ENCODE data around the gene BLTP1. TPM values are rescaled to one million over a fixed set of nuclear protein-coding genes. Genes with fewer than 3 reads are reported as not detected.

BLTP1 gene
- polyA plus RNA-seq, 3 donors, result 2.7 to 35.1 (median 3.3) TPM

DNA sequence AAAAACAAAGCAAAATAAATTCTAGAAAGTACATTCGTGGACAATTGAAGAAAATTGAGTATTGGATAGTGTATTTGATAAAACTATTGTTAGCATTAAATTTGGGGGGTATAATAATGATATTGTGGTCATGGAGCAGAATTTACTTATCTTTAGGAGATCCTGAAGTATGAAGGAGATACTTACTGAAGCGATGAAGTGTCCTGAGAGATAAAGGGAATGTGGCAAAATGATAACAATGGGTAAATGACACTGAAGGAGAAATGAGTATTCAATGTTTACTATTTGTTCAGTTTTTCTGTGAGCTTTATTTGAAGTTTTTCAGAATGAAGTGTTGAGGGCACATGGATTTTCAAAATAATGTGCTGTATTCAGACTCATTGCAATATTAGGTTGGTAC, 30.0 kb upstream of the BLTP1 start:
- no peak for DNase-seq
- TF ChIP-seq, protein P1, sequence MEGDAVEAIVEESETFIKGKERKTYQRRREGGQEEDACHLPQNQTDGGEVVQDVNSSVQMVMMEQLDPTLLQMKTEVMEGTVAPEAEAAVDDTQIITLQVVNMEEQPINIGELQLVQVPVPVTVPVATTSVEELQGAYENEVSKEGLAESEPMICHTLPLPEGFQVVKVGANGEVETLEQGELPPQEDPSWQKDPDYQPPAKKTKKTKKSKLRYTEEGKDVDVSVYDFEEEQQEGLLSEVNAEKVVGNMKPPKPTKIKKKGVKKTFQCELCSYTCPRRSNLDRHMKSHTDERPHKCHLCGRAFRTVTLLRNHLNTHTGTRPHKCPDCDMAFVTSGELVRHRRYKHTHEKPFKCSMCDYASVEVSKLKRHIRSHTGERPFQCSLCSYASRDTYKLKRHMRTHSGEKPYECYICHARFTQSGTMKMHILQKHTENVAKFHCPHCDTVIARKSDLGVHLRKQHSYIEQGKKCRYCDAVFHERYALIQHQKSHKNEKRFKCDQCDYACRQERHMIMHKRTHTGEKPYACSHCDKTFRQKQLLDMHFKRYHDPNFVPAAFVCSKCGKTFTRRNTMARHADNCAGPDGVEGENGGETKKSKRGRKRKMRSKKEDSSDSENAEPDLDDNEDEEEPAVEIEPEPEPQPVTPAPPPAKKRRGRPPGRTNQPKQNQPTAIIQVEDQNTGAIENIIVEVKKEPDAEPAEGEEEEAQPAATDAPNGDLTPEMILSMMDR (IDR thresholded peaks at IDR 0.05), result no peak
- Histone ChIP-seq H3K4me1 (ENCODE audit: control insufficient read depth in 1 of 2, insufficient read depth in 2 of 2, low read length in 2 of 2) (no peaks in the 10 kb centered on the region), H3K4me3 (replicated peaks in 1 of 3; ENCODE audit: low read depth in 2 of 3, low read length in 3 of 3) (no peak overlapping the region), H3K27me3 (ENCODE audit: control insufficient read depth in 2 of 2, insufficient read depth in 2 of 2, low read length in 2 of 2) (no peaks in the 10 kb centered on the region), H4K20me1 (ENCODE audit: insufficient read depth, low read length) (no peaks in the 10 kb centered on the region), H3K36me3 (replicated peaks in 1 of 2; ENCODE audit: control insufficient read depth in 1 of 2, insufficient read depth in 2 of 2, low read length in 2 of 2) (no peaks in the 10 kb centered on the region), H2AFZ (ENCODE audit: insufficient read depth, low read depth, low read length, poor library complexity, severe bottlenecking) (no peak overlapping the region), H3K27ac (ENCODE audit: low read depth in 1 of 2, low read length in 2 of 2) (no peak overlapping the region), H3K9me3 (replicated peaks in 1 of 2; ENCODE audit: control insufficient read depth in 1 of 2, insufficient read depth in 1 of 2, low read length in 2 of 2) (peaks cover 0 to 5% of the 10 kb centered on the region in 2 donors), H3K9ac (ENCODE audit: insufficient read depth, low read length, poor library complexity, severe bottlenecking) (no peak overlapping the region), H3K79me2 (ENCODE audit: insufficient read depth, low read length) (no peaks in the 10 kb centered on the region), H3K4me2 (replicated peaks; ENCODE audit: extremely low read depth, low read length, poor library complexity, severe bottlenecking) (no peak overlapping the region)
- Mint-ChIP-seq H3K36me3 (no peaks in the 10 kb centered on the region), H3K4me3 (no peak overlapping the region), H3K27me3 (ENCODE audit: low read depth in 3 of 3) (peaks cover 0 to 2% (median 1%) of the 10 kb centered on the region in 3 donors), H3K4me1 (peaks cover 4% of the 10 kb centered on the region), H3K27ac (no peak overlapping the region), H3K9me3 (peaks cover 0 to 12% (median 10%) of the 10 kb centered on the region in 7 donors)
- intact Hi-C loops (cut with micrococcal nuclease), result no loop called here
- 100% methylated on average over 1 of the region's 2 CpGs for WGBS (ENCODE audit: insufficient coverage)

DNA sequence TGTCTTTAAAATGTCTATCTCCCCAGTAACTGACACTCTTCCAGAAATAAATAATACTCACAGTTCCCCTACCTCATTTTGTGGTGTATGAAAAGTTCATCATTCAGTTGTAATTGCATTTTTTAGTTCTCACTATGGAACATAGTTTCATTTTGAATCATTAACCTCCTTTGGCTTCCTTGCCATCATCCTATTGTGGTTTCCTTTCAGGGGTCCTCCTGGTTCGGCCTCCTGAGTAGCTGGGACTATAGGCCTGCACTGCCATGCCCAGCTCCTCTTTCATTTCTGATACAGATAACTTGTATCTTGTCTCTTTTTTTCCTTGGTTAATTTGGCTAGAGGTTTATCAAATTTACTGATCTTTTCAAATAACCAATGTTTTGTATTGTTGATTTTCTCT, 23.1 kb upstream of the BLTP1 start:
- H3K4me3 Mint-ChIP-seq, result no peak overlapping the region
- Histone ChIP-seq H4K20me1 (ENCODE audit: insufficient read depth, low read length) (no peaks in the 10 kb centered on the region), H3K36me3 (replicated peaks in 1 of 2; ENCODE audit: control insufficient read depth in 1 of 2, insufficient read depth in 2 of 2, low read length in 2 of 2) (no peaks in the 10 kb centered on the region), H3K9ac (ENCODE audit: insufficient read depth, low read length, poor library complexity, severe bottlenecking) (no peak overlapping the region), H2AFZ (ENCODE audit: insufficient read depth, low read depth, low read length, poor library complexity, severe bottlenecking) (no peak overlapping the region), H3K4me3 (replicated peaks in 1 of 3; ENCODE audit: low read depth in 2 of 3, low read length in 3 of 3) (no peak overlapping the region), H3K79me2 (ENCODE audit: insufficient read depth, low read length) (no peaks in the 10 kb centered on the region), H3K4me1 (ENCODE audit: control insufficient read depth in 1 of 2, insufficient read depth in 2 of 2, low read length in 2 of 2) (no peaks in the 10 kb centered on the region), H3K27ac (ENCODE audit: low read depth in 1 of 2, low read length in 2 of 2) (no peak overlapping the region), H3K27me3 (ENCODE audit: control insufficient read depth in 2 of 2, insufficient read depth in 2 of 2, low read length in 2 of 2) (no peaks in the 10 kb centered on the region), H3K9me3 (replicated peaks in 1 of 2; ENCODE audit: control insufficient read depth in 1 of 2, insufficient read depth in 1 of 2, low read length in 2 of 2) (no peaks in the 10 kb centered on the region), H3K4me2 (replicated peaks; ENCODE audit: extremely low read depth, low read length, poor library complexity, severe bottlenecking) (no peak overlapping the region)
- H3K4me1 Mint-ChIP-seq, result no peaks in the 10 kb centered on the region
- H3K9me3 Mint-ChIP-seq, result peaks cover 0 to 8% (median 2%) of the 10 kb centered on the region in 7 donors
- H3K36me3 Mint-ChIP-seq, result no peaks in the 10 kb centered on the region
- WGBS (ENCODE audit: insufficient coverage), result no CpG with 5 or more reads among the region's 1 CpG
- TF ChIP-seq, protein P1 (IDR thresholded peaks at IDR 0.05), result no peak
- intact Hi-C loops (cut with micrococcal nuclease), result no loop called here
- DNase-seq, result no peak
- peaks cover 0 to 4% (median 3%) of the 10 kb centered on the region in 3 donors for H3K27me3 Mint-ChIP-seq (ENCODE audit: low read depth in 3 of 3)
- H3K27ac Mint-ChIP-seq, result no peak overlapping the region

Measured in CD14-positive monocyte (primary cell).